ENCODE data around the gene FHDC1.

The FHDC1 gene

DNA sequence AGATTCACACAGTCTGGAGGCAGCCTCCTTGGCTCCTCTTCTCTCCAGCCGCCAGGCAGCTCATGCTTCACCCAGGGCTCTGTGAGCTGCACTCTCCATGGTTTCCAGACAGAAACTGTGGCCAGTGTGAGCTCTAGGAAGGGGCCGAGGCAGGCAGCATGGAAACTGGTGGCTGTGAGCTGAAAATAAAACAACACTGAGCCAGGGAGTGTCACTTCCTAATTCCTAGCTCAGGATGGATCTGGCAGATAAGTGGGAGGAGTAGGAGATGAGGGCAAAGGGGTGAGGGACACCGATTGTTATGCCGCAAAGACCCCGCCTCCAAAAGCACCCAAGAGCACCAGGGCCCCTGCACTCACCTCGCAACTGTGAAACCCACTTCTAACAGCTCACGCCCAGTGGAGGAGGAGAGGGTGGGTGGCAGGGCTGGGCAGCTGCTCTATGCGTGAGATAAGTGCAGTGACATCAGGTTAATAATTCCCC is 69.8 kb downstream of the FHDC1 start:
- DNase-seq (ENCODE audit: low spot score) = no peak

DNA sequence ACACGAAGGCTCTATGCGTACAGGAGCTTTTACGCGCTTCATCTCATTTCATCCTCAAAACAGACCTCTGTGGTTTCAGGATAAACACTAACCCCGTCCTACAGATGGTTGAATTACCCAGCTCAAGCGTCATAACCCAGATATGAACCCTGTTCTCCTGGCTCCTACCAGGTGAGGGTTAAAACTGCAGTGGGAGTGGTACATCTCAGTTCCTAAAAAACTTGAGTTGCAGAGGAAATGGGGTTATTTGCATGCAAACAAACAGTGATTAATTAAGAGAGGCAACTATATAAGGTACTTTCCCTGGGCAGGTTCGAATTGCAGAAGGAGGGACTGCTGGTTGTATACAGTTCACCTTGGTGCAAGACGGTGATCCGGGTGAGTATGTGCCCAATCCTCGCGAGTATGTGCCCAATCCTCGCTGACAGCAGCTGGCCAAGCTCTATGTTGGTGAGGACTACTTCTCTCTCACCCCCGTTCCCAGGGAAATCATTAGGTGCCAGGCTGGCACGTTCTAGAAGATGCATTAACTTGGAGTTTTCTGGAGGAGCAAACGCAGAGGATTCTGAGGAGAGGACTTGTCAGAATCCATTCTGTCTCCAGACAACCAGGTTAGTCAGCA is 72.6 kb downstream of the FHDC1 start:
- no peak for DNase-seq (ENCODE audit: low spot score)

DNA sequence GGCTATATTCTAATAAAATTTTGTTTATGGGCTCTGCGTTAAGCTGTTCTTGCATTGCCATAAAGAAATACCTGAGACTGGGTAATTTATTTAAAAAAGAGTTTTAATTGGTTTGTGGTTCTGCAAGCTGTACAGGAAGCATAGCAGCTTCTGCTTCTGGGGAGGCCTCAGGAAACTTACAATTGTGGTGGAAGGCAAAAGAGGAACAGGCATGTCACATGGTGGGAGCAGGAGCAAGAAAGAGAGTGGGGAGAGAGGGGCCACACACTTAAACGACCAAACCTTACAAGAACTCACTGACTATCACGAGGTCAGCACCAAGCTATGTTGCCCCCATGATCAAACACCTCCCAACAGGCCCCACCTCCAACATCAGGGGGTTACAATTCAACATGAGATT is 74.0 kb downstream of the FHDC1 start:
- no peak for DNase-seq (ENCODE audit: low spot score)

DNA sequence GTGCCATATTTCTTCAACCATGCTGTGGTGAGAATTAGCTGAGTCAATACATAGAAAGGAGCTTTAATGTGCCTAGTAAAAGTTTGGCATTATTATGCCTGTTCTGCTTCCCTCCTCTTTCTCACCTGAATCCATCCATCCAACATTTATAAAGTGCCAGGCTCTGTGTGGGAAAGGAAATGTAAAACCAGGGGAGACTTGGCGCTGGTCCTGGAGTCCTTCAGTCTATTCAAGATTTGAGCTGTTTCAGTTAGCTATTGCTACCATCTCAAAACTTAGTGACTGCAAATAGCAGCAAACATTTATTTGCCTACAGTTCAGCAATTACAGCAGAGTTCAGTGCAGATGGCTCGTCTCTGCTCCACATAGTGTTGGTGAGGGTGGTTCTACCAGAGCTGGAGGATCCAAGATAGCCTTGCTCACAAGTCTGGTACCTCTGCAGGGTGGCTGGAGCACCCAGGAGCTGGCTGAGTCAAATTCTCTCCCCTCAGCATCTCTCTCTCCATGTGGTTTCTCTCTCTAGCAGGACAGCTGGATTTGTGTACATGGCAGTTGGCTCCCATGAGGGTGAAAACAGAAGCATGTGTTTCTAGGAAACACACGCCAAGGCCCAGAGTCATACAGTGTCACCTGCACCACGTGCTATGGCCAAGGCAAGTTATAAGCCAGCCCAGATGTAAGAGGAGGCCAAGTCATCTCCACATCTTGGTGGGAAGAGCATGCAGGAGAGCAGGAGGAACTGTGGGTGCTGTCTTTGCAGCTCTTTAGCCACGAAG is 77.3 kb downstream of the FHDC1 start:
- DNase-seq (ENCODE audit: low spot score) = no peak

DNA sequence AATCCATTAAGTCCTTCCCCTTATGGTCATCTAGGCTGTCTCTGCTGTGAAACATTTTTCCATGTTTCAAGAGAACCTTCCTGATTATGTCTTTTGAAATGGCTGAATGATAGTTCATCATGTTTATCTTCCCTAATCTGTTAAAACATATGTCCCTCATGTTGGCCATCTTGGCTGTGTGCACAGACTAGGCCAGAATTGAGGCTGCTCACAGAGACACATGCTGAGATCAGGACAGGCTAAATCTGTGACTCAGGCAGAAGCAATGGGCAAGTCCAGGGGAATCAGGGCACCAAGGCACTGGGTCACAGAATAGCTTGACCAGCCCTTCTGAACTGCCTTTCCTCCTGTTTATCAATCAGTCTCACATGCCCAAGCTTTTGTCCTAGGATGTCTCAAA is 78.3 kb downstream of the FHDC1 start:
- DNase-seq (ENCODE audit: low spot score) = no peak

DNA sequence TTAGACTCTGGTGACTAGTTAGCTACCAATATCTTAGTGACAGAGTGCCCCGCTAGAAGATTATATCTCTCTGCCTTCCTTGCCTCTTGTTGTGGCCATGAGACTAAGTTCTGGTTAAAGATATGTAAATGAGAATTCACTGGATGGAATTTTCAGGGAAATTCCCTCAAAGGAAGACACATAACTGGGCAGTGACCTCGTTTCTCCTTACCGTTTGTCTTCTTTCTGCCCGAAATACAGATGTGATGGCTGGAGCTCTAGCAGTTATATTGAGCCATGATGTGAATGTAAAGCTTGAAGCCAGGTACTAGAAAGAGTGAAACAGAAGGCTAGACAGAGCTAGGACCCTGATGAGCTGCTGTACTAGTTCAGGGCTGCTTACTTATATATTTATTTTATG is 80.5 kb downstream of the FHDC1 start:
- DNase-seq (ENCODE audit: low spot score) = no peak

DNA sequence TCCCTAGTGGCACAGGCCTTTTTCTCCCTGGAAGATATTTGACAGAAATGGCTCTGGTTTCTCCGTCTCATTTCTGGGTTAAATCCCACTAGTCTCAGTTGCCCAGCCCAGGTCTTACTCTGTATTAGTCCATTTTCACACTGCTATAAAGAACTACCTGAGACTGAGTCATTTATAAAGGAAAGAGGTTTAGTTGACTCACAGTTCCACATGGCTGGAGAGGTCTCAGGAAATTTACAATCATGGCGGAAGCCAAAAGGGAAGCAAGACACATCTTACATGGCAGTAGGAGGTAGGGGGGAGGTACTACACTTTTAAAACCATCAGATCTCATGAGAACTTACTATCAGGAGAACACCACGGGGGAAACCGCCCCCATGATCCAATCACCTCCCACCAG is 81.9 kb downstream of the FHDC1 start:
- DNase-seq (ENCODE audit: low spot score) = no peak

DNA sequence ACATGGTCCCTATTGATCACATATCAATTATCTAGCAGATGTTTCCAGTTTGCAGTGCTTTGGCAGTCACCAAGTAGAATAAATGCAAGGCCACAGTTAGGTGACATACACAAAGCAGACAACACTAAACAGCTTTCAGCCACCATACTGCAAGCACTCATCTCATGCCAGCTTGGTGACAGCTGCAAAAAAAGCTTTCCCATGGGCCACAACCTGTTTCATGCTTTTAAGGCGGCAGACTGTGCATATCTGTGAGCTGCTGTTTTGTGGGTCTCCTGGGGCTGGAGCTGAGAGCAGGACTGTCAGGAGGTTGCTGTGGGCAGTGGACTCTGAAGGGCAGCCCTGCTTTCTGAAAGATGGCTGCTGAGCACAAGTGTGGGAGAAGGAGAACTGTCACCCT is 82.6 kb downstream of the FHDC1 start:
- DNase-seq (ENCODE audit: low spot score) = no peak

DNA sequence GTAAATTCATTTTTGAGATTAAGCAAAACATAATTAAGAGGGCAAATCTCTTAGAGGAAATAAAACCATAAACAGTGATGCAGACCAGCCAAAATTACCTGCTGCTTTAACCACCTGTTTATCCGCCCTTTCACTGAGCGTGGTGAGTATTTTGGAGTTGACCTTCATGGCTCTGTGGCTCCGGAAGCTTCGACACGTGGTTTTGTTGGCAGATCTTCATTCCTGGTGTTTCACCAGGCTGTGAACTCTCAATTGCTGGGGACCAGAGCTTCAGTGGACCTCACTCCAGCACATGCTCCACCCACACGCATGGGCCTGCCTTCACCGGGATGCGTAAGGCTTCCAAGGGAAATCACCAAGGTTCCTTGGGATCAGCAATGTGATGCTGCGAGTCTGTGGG is 83.8 kb downstream of the FHDC1 start:
- no peak for DNase-seq (ENCODE audit: low spot score)

DNA sequence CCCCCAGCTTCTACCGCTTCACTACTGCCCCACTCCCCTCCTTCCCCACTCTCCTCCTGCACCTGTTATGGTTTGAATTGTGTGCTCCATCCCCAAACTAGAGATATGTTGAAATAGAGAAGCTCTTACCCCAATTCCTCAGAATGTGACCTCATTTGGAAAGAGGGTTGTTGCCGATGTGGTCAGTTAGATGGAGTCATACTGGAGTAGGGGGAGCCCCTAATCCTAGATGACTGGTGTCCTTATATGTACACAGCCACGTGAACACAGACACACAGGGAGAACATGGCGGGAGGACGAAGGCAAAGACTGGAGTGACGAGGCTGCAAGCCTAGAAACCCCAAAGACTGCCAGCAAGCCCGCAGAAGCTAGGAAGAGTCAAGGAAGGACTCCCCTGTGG is 84.3 kb downstream of the FHDC1 start:
- DNase-seq (ENCODE audit: low spot score) = no peak

DNA sequence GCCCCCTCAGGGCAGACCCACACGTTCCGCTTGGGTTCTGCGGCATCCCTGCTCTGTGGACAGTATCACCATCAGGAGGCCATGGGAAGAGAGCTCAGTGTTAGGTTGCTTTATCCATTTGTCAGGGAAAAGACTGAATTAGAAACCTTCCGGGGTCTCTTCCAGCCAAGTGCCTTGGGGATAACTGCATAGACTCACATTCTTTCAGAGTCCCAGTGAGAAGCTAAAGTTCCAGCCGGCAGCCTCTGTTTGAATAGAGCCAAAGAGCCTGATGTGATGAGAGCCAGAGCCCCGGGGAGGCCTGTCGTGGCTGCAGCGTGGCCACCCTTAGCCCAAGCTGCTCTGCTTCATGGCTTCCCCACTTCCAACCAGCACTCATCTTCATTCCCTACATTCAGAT is 85.2 kb downstream of the FHDC1 start:
- no peak for DNase-seq (ENCODE audit: low spot score)

DNA sequence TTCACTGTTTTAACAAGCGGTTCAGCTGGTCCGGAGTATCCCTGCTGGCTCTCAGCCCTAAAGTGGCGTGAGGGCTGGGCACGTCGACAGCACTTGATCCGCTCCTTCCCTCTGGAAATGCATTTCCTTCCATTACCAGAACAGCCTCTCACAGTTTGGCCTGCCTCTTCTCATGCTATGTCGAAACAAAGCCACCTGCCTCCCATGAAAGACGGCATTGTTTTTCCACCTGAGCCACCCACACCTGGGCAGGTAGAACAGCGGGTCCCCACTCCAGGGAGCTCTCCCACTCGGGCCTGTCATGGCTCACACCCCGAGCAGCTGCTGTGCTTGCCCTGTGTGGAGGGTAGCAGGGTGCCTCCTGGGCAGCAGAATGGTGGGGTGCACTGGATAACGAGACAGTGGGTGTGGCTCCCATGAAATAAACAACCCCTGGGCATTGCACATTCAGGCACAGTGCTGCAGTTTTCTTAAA is 86.2 kb downstream of the FHDC1 start:
- DNase-seq (ENCODE audit: low spot score) = no peak

DNA sequence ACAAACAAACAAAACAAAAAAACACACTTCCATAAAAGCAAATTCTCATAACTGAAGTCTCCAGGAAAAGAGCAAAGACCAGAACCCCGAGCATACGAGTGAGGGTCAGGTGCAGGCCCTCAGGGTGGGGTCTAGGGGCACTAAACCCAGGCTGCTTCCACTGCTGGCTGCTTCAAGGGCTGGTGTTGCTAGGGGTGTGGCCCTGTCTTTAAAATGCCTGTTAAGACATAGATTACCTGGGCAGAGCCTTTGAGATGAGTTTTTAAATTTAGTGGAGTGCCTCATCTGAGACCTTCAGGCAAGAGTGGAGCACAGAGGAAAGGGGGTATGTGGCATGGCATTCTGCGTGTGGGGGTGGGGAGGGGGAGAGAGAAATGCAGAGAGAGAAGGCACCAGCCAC is 87.0 kb downstream of the FHDC1 start:
- DNase-seq (ENCODE audit: low spot score) = no peak

DNA sequence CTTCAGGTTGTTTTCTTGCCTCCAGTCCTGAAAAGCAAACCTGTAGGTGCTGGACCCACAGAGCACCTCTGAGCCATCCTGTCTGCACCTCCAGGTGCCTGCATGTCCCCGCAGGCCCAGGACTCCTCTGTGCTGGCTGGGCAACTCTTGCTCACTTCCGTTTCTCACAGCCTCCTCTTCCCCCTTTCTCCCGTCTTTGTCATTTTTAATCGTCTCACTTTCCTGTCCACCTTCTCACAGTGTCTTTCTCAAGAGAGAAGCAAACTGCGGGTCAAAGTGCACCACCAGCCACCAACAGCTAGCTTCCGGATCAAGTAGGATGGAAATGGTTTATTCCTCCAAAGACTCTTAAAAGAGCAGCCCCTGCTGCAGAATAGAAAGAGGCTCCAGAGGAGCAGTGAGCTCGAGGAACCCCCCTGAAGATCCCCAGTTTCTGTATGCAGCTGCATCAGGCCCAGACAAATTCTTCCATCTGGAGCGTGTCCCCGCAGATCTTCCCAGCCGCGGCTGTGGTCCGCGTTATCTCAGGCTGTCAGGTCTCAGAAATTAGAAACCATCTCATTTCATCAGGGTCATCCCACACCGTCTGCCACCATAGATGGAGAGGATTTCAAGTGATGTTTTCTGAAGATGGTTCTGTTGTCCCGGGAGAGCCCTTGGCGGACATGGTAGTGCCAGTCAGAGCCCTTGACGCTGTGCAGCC is 87.7 kb downstream of the FHDC1 start:
- DNase-seq (ENCODE audit: low spot score) = no peak

DNA sequence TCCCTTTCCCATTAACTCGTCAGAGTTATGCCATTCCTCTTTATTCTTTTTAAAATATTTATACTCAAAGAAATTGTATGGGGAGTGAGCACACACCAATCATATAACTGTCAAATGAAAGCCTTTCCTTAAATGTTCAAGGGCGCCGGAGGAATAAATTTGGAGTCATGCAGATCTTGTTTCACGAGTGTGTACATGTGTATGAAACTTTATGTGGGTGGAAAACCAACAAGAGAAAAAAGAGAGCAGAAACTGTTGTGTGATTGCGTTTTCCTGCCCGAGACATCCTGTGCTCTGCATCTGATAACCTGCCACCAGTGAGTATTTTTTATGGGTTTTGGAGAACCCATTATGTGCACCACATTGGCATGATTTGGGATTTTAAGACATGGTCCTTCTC is 88.3 kb downstream of the FHDC1 start:
- DNase-seq (ENCODE audit: low spot score) = no peak

DNA sequence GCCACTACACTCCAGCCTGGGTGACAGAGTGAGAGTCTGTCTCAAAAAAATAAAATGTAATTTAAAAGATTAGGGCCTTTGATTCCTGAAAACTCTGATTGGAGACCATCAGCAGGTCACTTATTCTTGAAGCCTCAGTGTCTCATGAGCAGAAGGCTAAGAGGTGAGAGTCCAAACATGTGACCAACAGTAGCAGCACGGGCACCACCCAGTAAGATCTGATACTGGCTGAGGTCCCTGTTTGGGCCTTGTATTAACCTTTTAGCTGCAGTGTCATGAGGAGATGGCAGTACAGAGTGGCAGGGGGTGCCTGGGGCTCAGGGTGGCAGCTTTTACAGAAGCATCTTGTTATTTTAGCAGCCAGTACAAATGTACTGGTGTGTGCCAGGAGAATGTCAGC is 89.3 kb downstream of the FHDC1 start:
- DNase-seq (ENCODE audit: low spot score) = no peak

DNA sequence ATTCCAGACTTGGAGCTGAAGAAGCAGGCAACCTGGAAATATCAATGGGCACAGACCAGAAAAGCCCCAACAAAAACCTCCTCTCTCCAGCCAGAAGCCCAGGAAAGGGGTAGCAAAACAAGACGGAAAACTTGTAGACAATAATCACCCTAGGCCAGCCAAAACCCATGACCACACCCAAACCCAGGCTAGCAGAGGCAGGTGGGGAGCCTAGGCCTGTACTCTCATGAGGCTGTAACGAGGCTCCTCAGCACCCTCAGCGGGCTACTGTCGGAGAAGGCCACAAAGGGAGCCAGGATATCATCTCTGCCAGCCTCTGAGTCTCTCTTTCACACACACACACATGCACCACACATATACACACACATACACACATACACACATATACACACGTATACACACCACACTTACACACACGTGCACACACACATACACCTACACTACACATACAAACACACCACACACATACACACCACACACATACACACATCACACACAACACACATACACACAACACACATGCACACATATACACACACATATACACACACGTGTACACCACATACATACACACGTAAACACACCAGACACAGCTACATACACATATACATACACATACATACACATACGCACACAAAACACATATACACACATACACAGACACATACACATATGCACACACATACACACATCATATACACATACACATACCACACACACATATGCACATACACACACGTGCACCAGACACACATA is 90.6 kb downstream of the FHDC1 start:
- no peak for DNase-seq (ENCODE audit: low spot score)

DNA sequence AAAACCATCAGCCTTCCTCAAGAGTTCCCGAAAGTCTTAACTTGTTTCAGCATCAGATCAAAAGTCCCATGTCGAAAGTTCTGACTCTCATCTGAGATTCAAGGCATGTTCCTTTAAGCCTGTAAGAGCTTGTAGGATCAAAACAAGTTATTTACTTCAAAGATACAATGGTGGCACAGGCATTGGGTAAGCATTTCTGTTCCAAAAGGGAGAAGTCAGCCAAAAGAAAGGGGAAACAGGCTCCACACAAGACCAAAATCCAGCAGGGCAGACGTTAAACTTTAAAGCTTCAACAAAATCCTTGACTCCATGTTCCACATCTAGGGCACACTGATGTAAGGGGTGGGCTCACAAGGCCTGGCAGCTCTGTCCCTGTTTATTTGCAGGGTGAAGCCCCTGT is 91.7 kb downstream of the FHDC1 start:
- DNase-seq (ENCODE audit: low spot score) = no peak

DNA sequence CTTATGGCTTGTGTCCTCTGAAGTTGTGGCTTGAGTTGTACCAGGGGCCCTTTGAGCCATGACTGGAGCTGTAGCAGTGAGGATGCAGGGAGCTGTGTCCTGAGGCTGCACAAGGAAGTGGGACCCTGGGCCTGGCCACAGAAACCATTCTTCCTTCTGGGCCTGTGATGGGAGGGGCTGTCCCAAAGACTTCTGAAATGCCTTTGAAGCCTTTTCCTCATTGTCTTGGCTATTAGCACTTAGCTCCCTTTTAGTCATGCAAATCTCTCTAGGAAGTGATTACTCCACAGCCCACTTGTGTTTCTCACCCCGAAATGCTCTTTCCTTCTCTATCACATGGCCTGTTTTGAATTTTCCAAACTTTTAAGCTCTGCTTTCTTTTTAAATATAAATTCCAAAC is 92.4 kb downstream of the FHDC1 start:
- DNase-seq (ENCODE audit: low spot score) = no peak

Measured in LoVo (cell line).